DOHH2 (cell line): ENCODE results near the gene PLPP6.

Experiments
- H3F3A ChIP-seq: fragments of 200-600 bp; sonication (generic), shearing (Covaris generic); 2 replicates; pipeline ENCODE4 v1.6.0; 2016; ENCODE audit warnings: antibody characterized with exemption, mild to moderate bottlenecking; ENCODE audit not compliant: control insufficient read depth, insufficient read depth
- H3K27ac ChIP-seq: fragments of 200-600 bp; sonication (generic); 2 replicates; pipeline ENCODE4 v1.5.1; 2014; ENCODE audit warnings: low read depth, mild to moderate bottlenecking, low read length, moderate library complexity
- H3K27me3 ChIP-seq: fragments of 200-600 bp; sonication (generic); 2 replicates; pipeline ENCODE4 v1.6.1; 2014; ENCODE audit warnings: mild to moderate bottlenecking, low read length, mixed read lengths; ENCODE audit not compliant: control insufficient read depth
- H3K36me3 ChIP-seq: fragments of 200-600 bp; sonication (generic); 2 replicates; pipeline ENCODE4 v1.6.1; 2014; ENCODE audit warnings: mild to moderate bottlenecking, low read length, moderate library complexity, mixed read lengths; ENCODE audit not compliant: control insufficient read depth
- H3K4me1 ChIP-seq: fragments of 200-600 bp; sonication (generic); 2 replicates; pipeline ENCODE4 v1.6.1; 2014; ENCODE audit warnings: mild to moderate bottlenecking, low read length, mixed read lengths; ENCODE audit not compliant: control insufficient read depth
- H3K4me2 ChIP-seq: fragments of 200-600 bp; sonication (generic); 2 replicates; pipeline ENCODE4 v1.6.0; 2014; ENCODE audit warnings: mild to moderate bottlenecking, low read length, moderate library complexity
- H3K4me3 ChIP-seq: fragments of 200-600 bp; sonication (generic); 2 replicates; pipeline ENCODE4 v1.5.1; 2014; ENCODE audit warnings: mild to moderate bottlenecking, low read length, mixed read lengths
- H3K79me2 ChIP-seq: fragments of 200-600 bp; sonication (generic); 2 replicates; pipeline ENCODE4 v1.6.1; 2014; ENCODE audit warnings: mild to moderate bottlenecking, low read length, mixed read lengths; ENCODE audit not compliant: control insufficient read depth
- H3K9me2 ChIP-seq: fragments of 200-600 bp; sonication (generic); replicated peaks from 2 replicates; pipeline ENCODE4 v1.6.1; 2014; ENCODE audit warnings: mild to moderate bottlenecking, low read length, mixed read lengths; ENCODE audit not compliant: control insufficient read depth
- H3K9me3 ChIP-seq: fragments of 200-600 bp; sonication (generic); 2 replicates; pipeline ENCODE4 v1.6.1; 2014; ENCODE audit warnings: antibody characterized with exemption, low read length, mixed read lengths; ENCODE audit not compliant: control insufficient read depth, insufficient read depth
- H4K20me1 ChIP-seq: fragments of 200-600 bp; sonication (generic); 2 replicates; pipeline ENCODE4 v1.6.0; 2014; ENCODE audit warnings: low read depth, mild to moderate bottlenecking, antibody characterized with exemption, low read length, moderate library complexity; ENCODE audit not compliant: control insufficient read depth, insufficient read depth
- CTCF ChIP-seq: fragments of 200-600 bp; sonication (generic); IDR thresholded peaks from one replicate; pipeline ENCODE4 v1.5.1; 2014; ENCODE audit warnings: antibody characterized with exemption, mild to moderate bottlenecking, low read depth, low read length; ENCODE audit not compliant: poor library complexity, severe bottlenecking
- EZH2phosphoT487 ChIP-seq: fragments of 200-600 bp; sonication (generic); IDR thresholded peaks from 2 replicates; pipeline ENCODE4 v1.6.1; 2017; ENCODE audit warnings: borderline replicate concordance, mild to moderate bottlenecking, antibody characterized with exemption, low read length, moderate library complexity, mixed read lengths

Gene PLPP6

GRCh38 chr9:4638968-4639367 is 23.1 kb upstream of the PLPP6 start:
- no peaks in the 10 kb centered on the region for H3K9me3 ChIP-seq
- H3F3A ChIP-seq, result no peaks in the 10 kb centered on the region
- H3K4me1 ChIP-seq, result no peaks in the 10 kb centered on the region
- H3K9me2 ChIP-seq, result no peaks in the 10 kb centered on the region
- H3K36me3 ChIP-seq, result no peaks in the 10 kb centered on the region
- H3K4me2 ChIP-seq, result no peak overlapping the region
- TF ChIP-seq EZH2phosphoT487 (no peak), CTCF (no peak)
- H3K27ac ChIP-seq, result no peak overlapping the region
- H3K4me3 ChIP-seq, result no peak overlapping the region
- H4K20me1 ChIP-seq, result no peaks in the 10 kb centered on the region
- peaks cover 2% of the 10 kb centered on the region; the same call in 1 of the 2 replicates for H3K27me3 ChIP-seq
- no peaks in the 10 kb centered on the region for H3K79me2 ChIP-seq

GRCh38 chr9:4639420-4639819 is 22.7 kb upstream of the PLPP6 start:
- Histone ChIP-seq H4K20me1 (no peaks in the 10 kb centered on the region), H3K79me2 (no peaks in the 10 kb centered on the region), H3K27me3 (peaks cover 2% of the 10 kb centered on the region; the same call in 1 of the 2 replicates), H3K27ac (no peak overlapping the region), H3K4me2 (no peak overlapping the region), H3K9me3 (no peaks in the 10 kb centered on the region), H3F3A (no peaks in the 10 kb centered on the region), H3K4me1 (0 out of 2 replicates have a peak, but pooled peaks cover under 1% of the 10 kb centered on the region), H3K4me3 (no peak overlapping the region), H3K36me3 (no peaks in the 10 kb centered on the region), H3K9me2 (no peaks in the 10 kb centered on the region)
- TF ChIP-seq CTCF (no peak), EZH2phosphoT487 (no peak)

GRCh38 chr9:4640027-4640426 is 22.1 kb upstream of the PLPP6 start:
- Histone ChIP-seq H3K27me3 (peaks cover 2% of the 10 kb centered on the region; the same call in 1 of the 2 replicates), H3K4me2 (no peak overlapping the region), H4K20me1 (no peaks in the 10 kb centered on the region), H3K9me2 (no peaks in the 10 kb centered on the region), H3K9me3 (no peaks in the 10 kb centered on the region), H3K4me1 (0 out of 2 replicates have a peak, but pooled peaks cover 5% of the 10 kb centered on the region), H3K27ac (no peak overlapping the region), H3K36me3 (no peaks in the 10 kb centered on the region), H3F3A (no peaks in the 10 kb centered on the region), H3K79me2 (no peaks in the 10 kb centered on the region), H3K4me3 (no peak overlapping the region)
- peak; percentile 32 for TF ChIP-seq CTCF
- no peak for TF ChIP-seq EZH2phosphoT487
